ENCODE results near the gene RHBDL1. TPM values are rescaled to one million over a fixed set of nuclear protein-coding genes. Genes with fewer than 3 reads are reported as not detected.
A peak's percentile ranks its signal among the peaks of the same experiment; 100 is the strongest.

Gene RHBDL1
- polyA plus RNA-seq, 6 donors from 2014 or later = not detected

GRCh38 chr16:694863-695354 lies 19.4 kb downstream of the RHBDL1 start:
- no peak overlapping the region for H3K27ac Mint-ChIP-seq
- H3K9me3 Mint-ChIP-seq = no peaks in the 10 kb centered on the region
- peaks cover 6 to 19% (median 12%) of the 10 kb centered on the region in 3 donors for H3K4me1 Mint-ChIP-seq
- H3K27me3 Mint-ChIP-seq = peaks cover 0 to 35% (median 15%) of the 10 kb centered on the region in 3 donors
- no peaks in the 10 kb centered on the region for H3K36me3 Mint-ChIP-seq
- ATAC-seq (ENCODE audit: low read depth in 2 of 2) (no peak), DNase-seq (no peak)
- H3K4me3 Mint-ChIP-seq = peak overlapping the region in 5 of 8 donors; percentile 47 to 80 (median 51)

GRCh38 chr16:695355-696089 lies 20.1 kb downstream of the RHBDL1 start:
- Mint-ChIP-seq H3K9me3 (no peaks in the 10 kb centered on the region), H3K4me3 (peak overlapping the region; percentile 70 to 85 (median 77)), H3K27me3 (peaks cover 0 to 40% (median 15%) of the 10 kb centered on the region in 3 donors), H3K36me3 (no peaks in the 10 kb centered on the region), H3K27ac (no peak overlapping the region), H3K4me1 (peaks cover 6 to 15% (median 7%) of the 10 kb centered on the region in 3 donors)
- peak; percentile 63 for ATAC-seq (ENCODE audit: low read depth in 2 of 2)
- DNase-seq = peak; percentile 41

- Mint-ChIP-seq H3K4me3 (no peak overlapping the region), H3K27ac (no peak overlapping the region), H3K27me3 (peaks cover 9 to 56% (median 16%) of the 10 kb centered on the region in 3 donors), H3K36me3 (no peaks in the 10 kb centered on the region), H3K4me1 (peaks cover 0 to 8% (median 0%) of the 10 kb centered on the region in 3 donors), H3K9me3 (peaks cover 0 to 2% (median 0%) of the 10 kb centered on the region in 7 donors)
- DNase-seq (no peak), ATAC-seq (ENCODE audit: low read depth in 2 of 2) (no peak)
These were observed 23.6 kb downstream of the RHBDL1 start for GRCh38 chr16:698911-699671.

GRCh38 chr16:700684-701584 lies 25.5 kb downstream of the RHBDL1 start:
- ATAC-seq (ENCODE audit: low read depth in 2 of 2) (peak; percentile 46 to 65), DNase-seq (no peak)
- peaks cover 0 to 4% (median 0%) of the 10 kb centered on the region in 3 donors for H3K4me1 Mint-ChIP-seq
- peaks cover 0 to 2% (median 0%) of the 10 kb centered on the region in 7 donors for H3K9me3 Mint-ChIP-seq
- H3K36me3 Mint-ChIP-seq = no peaks in the 10 kb centered on the region
- H3K4me3 Mint-ChIP-seq = no peak overlapping the region
- H3K27ac Mint-ChIP-seq = peak overlapping the region in 1 of 6 donors; percentile 82
- peaks cover 9 to 57% (median 16%) of the 10 kb centered on the region in 3 donors for H3K27me3 Mint-ChIP-seq

- H3K36me3 Mint-ChIP-seq = no peaks in the 10 kb centered on the region
- peak overlapping the region in 1 of 8 donors; percentile 16 for H3K4me3 Mint-ChIP-seq
- H3K9me3 Mint-ChIP-seq = peaks cover 0 to 2% (median 0%) of the 10 kb centered on the region in 7 donors
- H3K4me1 Mint-ChIP-seq = peaks cover 4 to 7% (median 4%) of the 10 kb centered on the region in 3 donors
- no peak for DNase-seq
- H3K27me3 Mint-ChIP-seq = peaks cover 14 to 66% (median 17%) of the 10 kb centered on the region in 3 donors
- no peak for ATAC-seq (ENCODE audit: low read depth in 2 of 2)
- no peak overlapping the region for H3K27ac Mint-ChIP-seq
These were observed 26.9 kb downstream of the RHBDL1 start for GRCh38 chr16:702341-702740.

- Mint-ChIP-seq H3K4me1 (peaks cover 4 to 7% (median 7%) of the 10 kb centered on the region in 3 donors), H3K27ac (no peak overlapping the region)
- ATAC-seq (ENCODE audit: low read depth in 2 of 2) = no peak
These were observed 27.9 kb downstream of the RHBDL1 start for GRCh38 chr16:703406-703805.

GRCh38 chr16:704047-704446 lies 28.6 kb downstream of the RHBDL1 start:
- Mint-ChIP-seq H3K27ac (no peak overlapping the region), H3K9me3 (peaks cover 0 to 2% (median 0%) of the 10 kb centered on the region in 7 donors), H3K27me3 (peaks cover 27 to 69% (median 34%) of the 10 kb centered on the region in 3 donors), H3K36me3 (no peaks in the 10 kb centered on the region), H3K4me3 (no peak overlapping the region), H3K4me1 (peaks cover 4 to 7% (median 7%) of the 10 kb centered on the region in 3 donors)
- no peak for ATAC-seq (ENCODE audit: low read depth in 2 of 2)
- DNase-seq = no peak

More at GRCh38 chr16:703406-703805, 27.9 kb downstream of the RHBDL1 start:
- Mint-ChIP-seq H3K4me3 (no peak overlapping the region), H3K27me3 (peaks cover 21 to 65% (median 28%) of the 10 kb centered on the region in 3 donors), H3K9me3 (peaks cover 0 to 2% (median 0%) of the 10 kb centered on the region in 7 donors), H3K36me3 (no peaks in the 10 kb centered on the region)
- no peak for DNase-seq

GRCh38 chr16:704552-705380 lies 29.3 kb downstream of the RHBDL1 start:
- DNase-seq (no peak), ATAC-seq (ENCODE audit: low read depth in 2 of 2) (no peak)
- Mint-ChIP-seq H3K4me1 (peaks cover 4 to 7% (median 7%) of the 10 kb centered on the region in 3 donors), H3K27me3 (peaks cover 33 to 77% (median 40%) of the 10 kb centered on the region in 3 donors), H3K36me3 (no peaks in the 10 kb centered on the region), H3K4me3 (peak overlapping the region in 2 of 8 donors; percentile 33 to 42), H3K27ac (no peak overlapping the region), H3K9me3 (peaks cover 0 to 2% (median 0%) of the 10 kb centered on the region in 7 donors)

- ATAC-seq (ENCODE audit: low read depth in 2 of 2) (peak in 1 of 2 donors; percentile 14), DNase-seq (no peak)
- Mint-ChIP-seq H3K36me3 (no peaks in the 10 kb centered on the region), H3K4me1 (peaks cover 4 to 7% (median 7%) of the 10 kb centered on the region in 3 donors), H3K27ac (peak within 1 kb of the TSS in 1 of 6 donors; percentile 36), H3K4me3 (peak within 1 kb of the TSS in 3 of 8 donors; percentile 35 to 60 (median 57)), H3K9me3 (peaks cover 0 to 2% (median 0%) of the 10 kb centered on the region in 7 donors), H3K27me3 (peaks cover 33 to 80% (median 40%) of the 10 kb centered on the region in 3 donors)
These were observed 30.1 kb downstream of the RHBDL1 start, which contains the start of gene FBXL16 for GRCh38 chr16:705431-706188. TSS of gene FBXL16 (minus strand) at chr16:705801. CDS start at chr16:697405, 8,396 bp downstream.

- H3K27ac Mint-ChIP-seq = peak overlapping the region in 1 of 6 donors; percentile 36
- peaks cover 4 to 9% (median 7%) of the 10 kb centered on the region in 3 donors for H3K4me1 Mint-ChIP-seq
- H3K27me3 Mint-ChIP-seq = peaks cover 33 to 83% (median 40%) of the 10 kb centered on the region in 3 donors
- ATAC-seq (ENCODE audit: low read depth in 2 of 2) (no peak), DNase-seq (no peak)
- H3K36me3 Mint-ChIP-seq = no peaks in the 10 kb centered on the region
- H3K9me3 Mint-ChIP-seq = peaks cover 0 to 2% (median 0%) of the 10 kb centered on the region in 7 donors
- peak overlapping the region in 3 of 8 donors; percentile 35 to 60 (median 57) for H3K4me3 Mint-ChIP-seq
These were observed 31.0 kb downstream of the RHBDL1 start for GRCh38 chr16:706189-707061.
